ENCODE data around the gene RAB37.

The RAB37 gene

DNA sequence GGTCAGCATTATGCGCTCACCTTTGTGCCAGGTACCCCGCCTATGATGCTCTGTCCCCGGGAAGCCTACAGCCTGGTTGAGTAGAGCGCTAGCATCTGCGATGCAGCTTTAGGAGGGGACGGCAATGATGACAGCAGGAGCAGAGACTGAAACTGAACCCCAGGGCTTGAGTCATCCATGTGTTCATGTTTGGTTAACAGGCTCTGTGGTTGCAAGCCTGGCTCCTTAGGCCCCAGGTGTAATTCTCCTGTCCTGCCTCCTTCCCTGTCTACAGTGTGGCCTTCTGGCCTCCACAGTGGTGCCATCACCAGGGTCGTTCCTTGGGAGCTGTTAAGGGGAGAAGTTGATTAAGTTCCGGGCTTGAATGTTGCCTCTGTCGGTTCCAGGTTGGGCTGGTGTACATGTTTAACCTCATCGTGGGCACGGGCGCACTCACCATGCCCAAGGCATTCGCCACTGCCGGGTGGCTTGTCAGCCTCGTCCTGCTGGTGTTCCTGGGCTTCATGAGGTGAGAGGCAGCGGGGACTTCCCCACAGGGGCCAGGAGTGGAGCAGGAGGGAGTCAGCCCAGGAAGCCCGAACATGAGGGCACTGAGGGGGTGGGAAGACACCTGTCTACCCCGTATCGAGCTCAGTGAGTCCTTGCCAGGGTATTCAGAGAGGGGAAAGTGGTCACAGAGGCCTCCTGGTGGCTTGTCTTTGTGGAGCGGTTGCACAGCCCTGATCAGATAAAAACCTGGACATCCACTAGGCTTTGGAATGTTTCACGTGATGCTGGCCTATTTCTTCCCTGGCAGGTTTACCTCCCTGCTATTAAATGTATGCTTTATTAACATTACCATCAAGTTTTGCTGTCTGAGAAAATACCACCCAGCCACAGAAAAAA is 48.3 kb downstream of the RAB37 start:
- ChIA-PET POLR2A (interaction anchor here (1.4 kb wide), 1 partner anchor 88 kb away, joined by 3 read pairs; the partner anchor contains the start of gene FDXR), CTCF (interaction anchor here (0.6 to 7.4 kb wide), 5 partner anchors 40 to 209 kb away, joined by 3 to 60 read pairs (median 4); no protein-coding TSS in a partner anchor)
- Histone ChIP-seq H3K4me3 (ENCODE audit: low read depth, low read length) (no peak overlapping the region), H3K9me3 (ENCODE audit: control insufficient read depth, insufficient read depth, low read depth, low read length) (no peaks in the 10 kb centered on the region), H3K27ac (ENCODE audit: extremely low read depth, low read depth, low read length) (no peak overlapping the region), H3K36me3 (ENCODE audit: control insufficient read depth in 2 of 2, insufficient read depth in 1 of 2, low read length in 2 of 2) (peaks cover 3 to 61% of the 10 kb centered on the region in 2 experiments; a peak in 2 of 3 replicates), H3K4me1 (ENCODE audit: control insufficient read depth, insufficient read depth, low read length) (no peaks in the 10 kb centered on the region)
- TF ChIP-seq ZNF10 (tag by site-specific recombination; IDR thresholded peaks at IDR 0.05) (no peak), ZBTB44 (tag by site-specific recombination; IDR thresholded peaks at IDR 0.05) (no peak), ZNF362 (tag by site-specific recombination; IDR thresholded peaks at IDR 0.05) (no peak), KLF7 (tag by site-specific recombination; IDR thresholded peaks at IDR 0.05; ENCODE audit: borderline replicate concordance) (no peak)

DNA sequence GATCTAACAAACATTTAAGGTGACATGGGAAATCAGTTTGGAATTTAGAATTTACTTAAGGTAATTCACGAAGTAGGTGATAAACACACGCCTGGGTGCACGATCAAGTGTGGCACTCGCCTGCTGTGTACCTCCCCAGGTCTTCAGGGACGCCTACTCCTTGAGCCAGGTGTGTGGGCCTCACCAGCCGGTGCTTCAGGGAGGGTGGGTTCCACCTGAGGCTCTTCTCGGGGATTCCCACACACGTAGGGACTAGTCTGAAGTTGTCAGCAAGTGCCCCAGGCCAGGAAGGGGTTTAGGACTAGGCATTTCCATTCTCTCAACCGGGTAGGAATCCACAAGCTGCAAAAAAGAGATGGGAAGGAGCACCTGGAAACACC is 48.9 kb downstream of the RAB37 start:
- POLR2A ChIA-PET, result no interaction called here

DNA sequence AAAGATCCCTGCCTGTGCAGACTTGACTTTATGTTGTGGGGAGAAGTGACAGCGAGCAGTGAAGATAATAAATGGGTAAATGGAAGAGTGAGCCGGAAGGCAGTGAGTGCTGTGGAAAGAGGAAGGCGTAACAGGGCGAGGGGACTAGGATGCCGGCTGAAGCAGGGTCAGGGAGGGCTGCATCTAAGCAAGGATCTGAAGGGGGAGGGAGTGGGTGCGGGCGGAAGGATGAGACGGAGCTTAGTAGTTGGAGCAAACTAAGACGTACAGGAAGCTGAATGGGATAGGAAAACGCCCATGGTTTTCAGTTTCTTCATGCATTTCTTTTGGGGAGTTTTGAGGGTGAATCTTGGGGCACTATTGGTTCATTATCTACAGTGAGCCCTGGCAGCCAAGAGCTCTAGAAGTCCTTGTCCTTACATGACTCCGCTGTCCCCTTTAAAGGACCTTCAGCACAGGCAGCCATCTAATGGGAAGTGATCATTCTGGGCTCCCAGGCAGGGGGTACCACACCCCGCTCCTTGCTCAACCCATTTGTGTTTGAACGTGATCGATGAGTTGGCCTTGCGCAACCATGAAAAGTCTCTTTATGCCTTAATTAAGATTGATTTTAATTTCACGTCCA is 49.5 kb downstream of the RAB37 start:
- Histone ChIP-seq H3K4me1 (ENCODE audit: control insufficient read depth, insufficient read depth, low read length) (no peaks in the 10 kb centered on the region), H3K27ac (ENCODE audit: extremely low read depth, low read depth, low read length) (no peak overlapping the region), H3K4me3 (ENCODE audit: low read depth, low read length) (no peak overlapping the region), H3K9me3 (ENCODE audit: control insufficient read depth, insufficient read depth, low read depth, low read length) (no peaks in the 10 kb centered on the region), H3K36me3 (ENCODE audit: control insufficient read depth in 2 of 2, insufficient read depth in 1 of 2, low read length in 2 of 2) (peaks cover 0 to 58% of the 10 kb centered on the region in 2 experiments; a peak in 2 of 3 replicates)
- POLR2A ChIA-PET, result no interaction called here
- CTCF ChIA-PET, result interaction anchor here (10.9 kb wide), 1 partner anchor 74 kb away, joined by 338 read pairs; the partner anchor contains the start of gene GRIN2C
- TF ChIP-seq ZNF423 (tag by site-specific recombination; IDR thresholded peaks at IDR 0.05), result no peak
- no peak for TF ChIP-seq ZNF239 (tag by site-specific recombination; IDR thresholded peaks at IDR 0.05)
- no peak for TF ChIP-seq KLF8 (tag by site-specific recombination; IDR thresholded peaks at IDR 0.05)
- TF ChIP-seq ZNF654 (tag by site-specific recombination; IDR thresholded peaks at IDR 0.05; ENCODE audit: low read depth), result no peak
- TF ChIP-seq IKZF3 (tag by site-specific recombination; IDR thresholded peaks at IDR 0.05), result no peak
- no peak for TF ChIP-seq ZFP41 (tag by site-specific recombination; IDR thresholded peaks at IDR 0.05; ENCODE audit: borderline replicate concordance)
- no peak for TF ChIP-seq ZNF555 (tag by site-specific recombination; conservative IDR thresholded peaks at IDR 0.05)
- no peak for TF ChIP-seq ZNF843 (tag by site-specific recombination; IDR thresholded peaks at IDR 0.05)
- TF ChIP-seq ZNF302 (tag by site-specific recombination; IDR thresholded peaks at IDR 0.05; ENCODE audit: low read depth), result no peak
- no peak for TF ChIP-seq HOXA7 (CRISPR knock-in tag; IDR thresholded peaks at IDR 0.05; ENCODE audit: borderline replicate concordance)
- TF ChIP-seq ZNF114 (tag by site-specific recombination; IDR thresholded peaks at IDR 0.05), result no peak

More for the DNA sequence above, 48.9 kb downstream of the RAB37 start:
- no peaks in the 10 kb centered on the region for H3K4me1 ChIP-seq (ENCODE audit: control insufficient read depth, insufficient read depth, low read length)
- no peak for TF ChIP-seq IKZF3 (tag by site-specific recombination; IDR thresholded peaks at IDR 0.05)
- TF ChIP-seq ZNF596 (tag by site-specific recombination; IDR thresholded peaks at IDR 0.05), result no peak
- no peak for TF ChIP-seq ZNF544 (tag by site-specific recombination; IDR thresholded peaks at IDR 0.05)
- TF ChIP-seq ZNF114 (tag by site-specific recombination; IDR thresholded peaks at IDR 0.05), result no peak
- TF ChIP-seq ZNF169 (tag by site-specific recombination; IDR thresholded peaks at IDR 0.05), result no peak
- TF ChIP-seq ZNF148 (tag by site-specific recombination; IDR thresholded peaks at IDR 0.05; ENCODE audit: borderline replicate concordance), result no peak
- TF ChIP-seq OSR2 (tag by site-specific recombination; IDR thresholded peaks at IDR 0.05), result no peak
- no peak for TF ChIP-seq EGR2 (tag by site-specific recombination; IDR thresholded peaks at IDR 0.05; ENCODE audit: low read depth)
- TF ChIP-seq ZNF473 (tag by site-specific recombination; IDR thresholded peaks at IDR 0.05), result no peak
- no peak for TF ChIP-seq ZNF433 (tag by site-specific recombination; IDR thresholded peaks at IDR 0.05; ENCODE audit: low read depth)
- no peak for TF ChIP-seq ZNF157 (tag by site-specific recombination; IDR thresholded peaks at IDR 0.05)
- no peak for TF ChIP-seq ZNF239 (tag by site-specific recombination; IDR thresholded peaks at IDR 0.05)
- no peak for TF ChIP-seq ZNF366 (tag by site-specific recombination; conservative IDR thresholded peaks at IDR 0.05)
- no peak for TF ChIP-seq ZNF248 (tag by site-specific recombination; IDR thresholded peaks at IDR 0.05)
- no peak for TF ChIP-seq MYNN (tag by site-specific recombination; IDR thresholded peaks at IDR 0.05; ENCODE audit: borderline replicate concordance)
- TF ChIP-seq BCL11B (tag by site-specific recombination; IDR thresholded peaks at IDR 0.05; ENCODE audit: low read depth), result no peak
- CTCF ChIA-PET, result interaction anchor here (1.2 to 10.9 kb wide), 2 partner anchors 75 to 79 kb away, joined by 4 to 338 read pairs; partner anchors contain the start of gene GRIN2C
- no peaks in the 10 kb centered on the region for H3K9me3 ChIP-seq (ENCODE audit: control insufficient read depth, insufficient read depth, low read depth, low read length)
- peaks cover 3 to 62% of the 10 kb centered on the region in 2 experiments; a peak in 2 of 3 replicates for H3K36me3 ChIP-seq (ENCODE audit: control insufficient read depth in 2 of 2, insufficient read depth in 1 of 2, low read length in 2 of 2)
- H3K27ac ChIP-seq (ENCODE audit: extremely low read depth, low read depth, low read length), result no peak overlapping the region
- H3K4me3 ChIP-seq (ENCODE audit: low read depth, low read length), result no peak overlapping the region

Measured in HEK293 (cell line).